Parietal lobe (tissue), 1 donor: ENCODE results near the gene SH3BGRL3. TPM values are rescaled to one million over a fixed set of nuclear protein-coding genes. Genes with fewer than 3 reads are reported as not detected.

Experiments used
- total RNA-seq: library from RNA; depleted of rRNA; stranded (reverse); fragments of >200 nt; gene quantifications from one replicate; pipeline ENCODE4 v1.2.3, GENCODE V29; 2014

The SH3BGRL3 gene
- total RNA-seq: 16.6 TPM

GRCh38 chr1:26279456-26280332 lies at the start of gene SH3BGRL3:
SH3BGRL3 (plus strand) TSS chr1:26280086; CDS start chr1:26280156, 70 bp downstream.

GRCh38 chr1:26233903-26234643 lies 45.8 kb upstream of the SH3BGRL3 start, which contains the start of gene CEP85:
CEP85 (plus strand) TSS chr1:26234200; CDS start chr1:26239784, 5,584 bp downstream.

DNA sequence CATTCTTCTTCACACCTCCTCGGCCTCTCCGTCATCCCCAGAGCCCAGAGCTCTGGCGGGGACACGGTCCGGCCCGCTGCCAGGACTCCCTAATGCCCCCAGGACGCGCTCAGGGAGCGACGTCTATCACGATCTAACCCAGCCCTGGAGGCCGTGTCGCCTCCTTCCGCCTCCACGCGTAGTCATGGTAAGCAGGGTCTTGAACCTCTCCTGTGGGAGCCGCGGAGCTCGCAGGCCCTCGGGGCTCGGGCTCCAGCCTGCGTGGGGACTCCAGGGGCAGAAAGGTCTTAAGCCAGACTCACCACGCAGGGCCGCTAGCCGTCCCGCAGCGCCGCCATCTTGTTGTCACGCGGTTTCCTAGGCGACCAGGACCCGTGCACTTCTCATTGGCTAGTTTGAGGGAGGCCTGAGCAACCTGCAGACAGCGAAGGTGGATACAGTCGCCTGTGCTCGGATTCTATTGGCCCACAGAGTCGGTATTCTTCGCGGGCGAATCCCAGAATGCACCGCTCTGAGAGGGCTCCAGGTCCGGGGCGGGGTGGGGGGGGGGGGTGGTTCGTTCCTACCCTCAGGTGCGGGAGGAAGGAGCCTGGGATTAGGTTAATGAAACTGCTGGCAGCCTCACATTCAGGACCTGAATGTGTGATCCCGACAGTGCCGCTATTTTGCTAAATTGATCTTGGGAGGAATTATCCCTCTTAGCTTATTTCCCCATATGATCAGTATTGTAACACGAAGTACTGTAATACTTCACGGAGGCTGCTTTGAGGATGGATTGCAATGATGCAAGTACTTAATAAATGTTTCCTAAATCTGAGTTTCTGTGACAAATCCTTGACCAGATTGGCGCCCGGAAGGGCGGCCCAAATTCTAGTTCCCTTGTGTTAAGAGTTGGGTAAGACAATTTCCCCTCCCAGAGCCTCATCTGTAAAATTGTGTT lies 26.7 kb downstream of the SH3BGRL3 start, which contains the start of gene UBXN11:
Gene UBXN11, minus strand, starts transcription at position 347 of the 940 bp plus-strand sequence. CDS start 3,753 bp downstream, outside the sequence.

DNA sequence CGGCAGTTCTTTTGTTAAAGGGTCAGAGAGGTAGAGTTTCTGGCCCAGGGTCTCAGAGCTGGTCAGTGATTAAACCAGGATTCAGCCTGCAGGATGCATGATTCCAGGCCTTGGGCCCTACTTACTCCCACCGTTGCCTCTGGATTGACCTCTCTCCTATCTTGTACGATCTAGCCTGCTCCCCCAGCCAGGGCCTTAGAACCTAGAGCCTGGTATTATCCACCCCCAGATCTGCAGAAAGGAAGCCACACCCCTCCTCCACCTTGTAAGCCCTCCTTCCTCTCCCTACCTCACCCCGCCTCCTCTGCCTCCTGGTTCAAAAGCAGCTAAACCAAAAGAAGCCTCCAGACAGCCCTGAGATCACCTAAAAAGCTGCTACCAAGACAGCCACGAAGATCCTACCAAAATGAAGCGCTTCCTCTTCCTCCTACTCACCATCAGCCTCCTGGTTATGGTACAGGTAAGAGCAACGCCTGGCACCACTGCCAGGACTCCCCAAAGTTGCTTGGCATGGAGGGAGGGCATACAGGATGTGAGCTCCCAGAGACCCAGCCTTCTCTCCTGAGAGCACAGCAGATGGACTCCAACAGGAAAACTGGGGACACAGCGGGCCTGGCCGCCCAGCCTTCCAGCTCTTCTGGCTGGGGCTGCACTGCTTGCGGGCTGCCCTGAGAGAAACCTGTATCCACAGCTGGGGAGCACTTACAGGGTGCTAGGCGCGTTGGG lies 37.9 kb downstream of the SH3BGRL3 start, which contains the start of gene CD52:
Gene CD52, plus strand, starts transcription at position 347 of the 726 bp plus-strand sequence. Its CDS starts 60 bp downstream, at position 407.

Other genes with a start within 250 kb of the SH3BGRL3 start
- gene SLC30A2, start 234.0 kb upstream of the SH3BGRL3 start, total RNA-seq: not detected
- gene TRIM63, start 212.5 kb upstream of the SH3BGRL3 start, total RNA-seq: not detected
- gene PDIK1L, start 168.3 kb upstream of the SH3BGRL3 start, total RNA-seq: 61.3 TPM
- gene FAM110D, start 121.0 kb upstream of the SH3BGRL3 start, total RNA-seq: 0.31 TPM
- not detected for gene C1orf232, start 111.1 kb upstream of the SH3BGRL3 start, total RNA-seq
- 13.1 TPM for gene ZNF593, start 110.2 kb upstream of the SH3BGRL3 start, total RNA-seq
- gene ZNF593OS, start 108.3 kb upstream of the SH3BGRL3 start, total RNA-seq: not detected
- 7.2 TPM for gene CNKSR1, start 102.6 kb upstream of the SH3BGRL3 start, total RNA-seq
- gene CATSPER4, start 89.5 kb upstream of the SH3BGRL3 start, total RNA-seq: not detected
- 19.4 TPM for gene CEP85, start 45.9 kb upstream of the SH3BGRL3 start, total RNA-seq
- gene UBXN11, start 26.6 kb downstream of the SH3BGRL3 start, total RNA-seq: 9.7 TPM
- not detected for gene CD52, start 37.9 kb downstream of the SH3BGRL3 start, total RNA-seq
- gene CRYBG2, start 74.0 kb downstream of the SH3BGRL3 start, total RNA-seq: 0.63 TPM
- not detected for gene ZNF683, start 92.7 kb downstream of the SH3BGRL3 start, total RNA-seq
- gene LIN28A, start 130.7 kb downstream of the SH3BGRL3 start, total RNA-seq: not detected
- 47.6 TPM for gene DHDDS, start 152.2 kb downstream of the SH3BGRL3 start, total RNA-seq
- gene HMGN2, start 192.4 kb downstream of the SH3BGRL3 start, total RNA-seq: 243 TPM
- gene RPS6KA1, start 249.7 kb downstream of the SH3BGRL3 start, total RNA-seq: 3.4 TPM